ENCODE results near the gene HACD4.

GRCh38 chr9:21080793-21081192, 49.4 kb upstream of the HACD4 start:
- no peak for TF ChIP-seq EZH2 (IDR thresholded peaks at IDR 0.05; ENCODE audit: borderline replicate concordance)
- TF ChIP-seq CTCF (IDR thresholded peaks at IDR 0.05; ENCODE audit: poor library complexity), result no peak
- TF ChIP-seq EZH2phosphoT487 (IDR thresholded peaks at IDR 0.05; ENCODE audit: low read depth, severe bottlenecking, unreplicated experiment), result no peak

Data from hepatocyte (in vitro differentiated cells).